Activated B cell treated with CpG ODN at 0.5 μM for 24 hours (primary cell): ENCODE measurements around the gene UQCRC1. TPM values are rescaled to one million over a fixed set of nuclear protein-coding genes. Genes with fewer than 3 reads are reported as not detected.

Source experiments
- ATAC-seq: fragments of 200-7000 bp; cut with Tn5 transposase; one replicate; pipeline ENCODE4 v1.10.0; 2021; ENCODE audit warnings: low read depth, mild to moderate bottlenecking, moderate library complexity
- CTCF ChIA-PET: fragments of 350-600 bp; sonication (Branson Sonifier 250); formaldehyde crosslinking; loops from one replicate; lab custom pipeline; 2021; ENCODE audit warnings: antibody characterized with exemption; lab: Charles Lee
- POLR2A ChIA-PET: fragments of 350-600 bp; sonication (Branson Sonifier 250); formaldehyde crosslinking; loops from one replicate; lab custom pipeline; 2021; ENCODE audit warnings: antibody characterized with exemption; lab: Charles Lee
- DNase-seq: peaks from one replicate; pipeline ENCODE4 v3.0.0; 2022
- H3K27ac Mint-ChIP-seq: one replicate; pipeline ENCODE4 v1.8.0; 2020; ENCODE audit warnings: mixed read lengths
- H3K27me3 Mint-ChIP-seq: one replicate; pipeline ENCODE4 v1.8.0; 2021; ENCODE audit warnings: mixed read lengths
- H3K36me3 Mint-ChIP-seq: one replicate; pipeline ENCODE4 v1.8.0; 2021; ENCODE audit warnings: low read depth, mixed read lengths
- H3K4me1 Mint-ChIP-seq: one replicate; pipeline ENCODE4 v1.8.0; 2021; ENCODE audit warnings: mixed read lengths
- H3K4me3 Mint-ChIP-seq: one replicate; pipeline ENCODE4 v1.8.0; 2020; ENCODE audit warnings: mild to moderate bottlenecking, mixed read lengths
- H3K9me3 Mint-ChIP-seq: one replicate; pipeline ENCODE4 v1.8.0; 2020; ENCODE audit warnings: mixed read lengths
- intact Hi-C: fragments of 100-400 bp; cut with micrococcal nuclease; formaldehyde crosslinking; loops from one replicate; pipeline ENCODE4 v1.15.1; 2024
- total RNA-seq: library from RNA; stranded (reverse); gene quantifications from 2 replicates; pipeline ENCODE4 v1.2.3, GENCODE V29; 2022
- TF ChIP-seq, protein P1 (sequence below): fragments of 200-600 bp; IDR thresholded peaks from one replicate; pipeline ENCODE4 v1.8.0; 2022; ENCODE audit warnings: antibody characterized with exemption, mild to moderate bottlenecking

Gene UQCRC1
- total RNA-seq, 1 donor from 2014 or later, result 117 TPM

DNA sequence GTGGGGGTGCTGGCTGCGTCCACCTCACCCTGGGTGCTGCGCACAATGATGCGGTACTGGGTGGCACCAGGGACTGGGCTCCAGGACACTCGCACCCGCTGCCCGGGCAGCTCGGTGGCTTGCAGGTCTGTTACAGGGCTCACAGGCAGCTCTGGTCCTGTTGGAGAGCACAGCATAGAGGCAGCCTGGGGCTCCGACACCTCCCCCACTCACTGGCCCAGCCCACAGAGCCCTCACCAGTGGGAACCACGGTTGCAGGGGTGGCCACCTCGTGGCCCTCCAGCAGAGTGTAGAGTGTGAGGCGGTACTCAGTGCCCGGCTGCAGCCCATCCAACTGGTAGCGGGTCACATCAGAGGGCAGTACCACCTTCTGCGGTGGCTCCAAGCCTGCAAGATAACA lies 18.0 kb downstream of the UQCRC1 start:
- POLR2A ChIA-PET, result no interaction called here
- DNase-seq, result no peak
- intact Hi-C loops, result no loop called here
- TF ChIP-seq, protein P1, sequence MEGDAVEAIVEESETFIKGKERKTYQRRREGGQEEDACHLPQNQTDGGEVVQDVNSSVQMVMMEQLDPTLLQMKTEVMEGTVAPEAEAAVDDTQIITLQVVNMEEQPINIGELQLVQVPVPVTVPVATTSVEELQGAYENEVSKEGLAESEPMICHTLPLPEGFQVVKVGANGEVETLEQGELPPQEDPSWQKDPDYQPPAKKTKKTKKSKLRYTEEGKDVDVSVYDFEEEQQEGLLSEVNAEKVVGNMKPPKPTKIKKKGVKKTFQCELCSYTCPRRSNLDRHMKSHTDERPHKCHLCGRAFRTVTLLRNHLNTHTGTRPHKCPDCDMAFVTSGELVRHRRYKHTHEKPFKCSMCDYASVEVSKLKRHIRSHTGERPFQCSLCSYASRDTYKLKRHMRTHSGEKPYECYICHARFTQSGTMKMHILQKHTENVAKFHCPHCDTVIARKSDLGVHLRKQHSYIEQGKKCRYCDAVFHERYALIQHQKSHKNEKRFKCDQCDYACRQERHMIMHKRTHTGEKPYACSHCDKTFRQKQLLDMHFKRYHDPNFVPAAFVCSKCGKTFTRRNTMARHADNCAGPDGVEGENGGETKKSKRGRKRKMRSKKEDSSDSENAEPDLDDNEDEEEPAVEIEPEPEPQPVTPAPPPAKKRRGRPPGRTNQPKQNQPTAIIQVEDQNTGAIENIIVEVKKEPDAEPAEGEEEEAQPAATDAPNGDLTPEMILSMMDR, result no peak
- Mint-ChIP-seq H3K27ac (no peak overlapping the region), H3K27me3 (peaks cover 47% of the 10 kb centered on the region), H3K9me3 (no peaks in the 10 kb centered on the region), H3K36me3 (no peaks in the 10 kb centered on the region), H3K4me3 (no peak overlapping the region), H3K4me1 (peaks cover 14% of the 10 kb centered on the region)
- no peak for ATAC-seq
- CTCF ChIA-PET, result no interaction called here

DNA sequence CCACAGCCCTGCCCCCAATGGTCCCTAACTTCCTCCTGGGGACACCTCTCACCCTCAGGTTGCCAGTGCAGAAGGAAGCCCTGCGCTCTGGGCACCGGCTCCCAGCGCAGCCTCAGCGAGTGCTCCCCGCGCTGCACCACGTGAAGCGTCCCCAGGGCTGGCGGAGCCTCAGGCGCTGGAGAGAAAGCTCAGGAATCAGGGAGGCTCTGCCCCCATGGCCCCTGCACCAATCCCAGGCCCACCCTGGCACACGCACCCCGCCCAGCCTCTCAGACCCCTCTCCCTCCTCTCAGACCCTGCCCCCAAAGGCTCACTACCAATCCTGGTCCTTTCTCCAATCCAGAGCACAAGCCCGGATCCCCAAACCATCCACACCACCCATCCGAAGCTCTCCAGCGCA lies 21.2 kb downstream of the UQCRC1 start:
- ATAC-seq, result no peak
- CTCF ChIA-PET, result no interaction called here
- POLR2A ChIA-PET, result interaction anchor here (0.6 kb wide), 1 partner anchor 94 kb away, joined by 6 read pairs; no protein-coding TSS in a partner anchor
- Mint-ChIP-seq H3K36me3 (no peaks in the 10 kb centered on the region), H3K4me3 (no peak overlapping the region), H3K27ac (no peak overlapping the region), H3K9me3 (no peaks in the 10 kb centered on the region), H3K4me1 (no peaks in the 10 kb centered on the region), H3K27me3 (peaks cover 37% of the 10 kb centered on the region)
- TF ChIP-seq, protein P1, result no peak
- intact Hi-C loops, result no loop called here
- DNase-seq, result no peak

DNA sequence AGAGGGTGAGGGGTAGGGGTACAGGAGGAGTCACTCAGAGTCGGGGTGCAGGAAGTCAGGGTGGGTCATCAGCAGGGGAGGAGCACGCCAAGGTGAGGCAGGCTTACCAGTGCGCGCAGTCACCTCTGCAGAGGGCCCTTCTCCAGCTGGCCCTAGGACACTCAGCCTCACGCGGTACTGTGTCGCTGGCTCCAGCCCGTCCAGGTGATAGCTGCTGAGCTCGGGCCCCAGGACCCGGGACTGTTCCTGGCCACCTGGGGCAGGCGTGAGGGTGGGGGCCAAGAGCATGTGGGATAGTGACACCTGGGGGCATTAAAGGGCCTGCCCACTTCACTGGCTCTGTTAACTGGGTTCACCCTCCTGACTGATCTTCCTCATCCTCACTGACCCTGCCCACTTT lies 21.8 kb downstream of the UQCRC1 start:
- peaks cover 32% of the 10 kb centered on the region for H3K27me3 Mint-ChIP-seq
- TF ChIP-seq, protein P1, result no peak
- ATAC-seq (no peak), DNase-seq (no peak)
- H3K4me3 Mint-ChIP-seq, result no peak overlapping the region
- POLR2A ChIA-PET, result no interaction called here
- intact Hi-C loops, result no loop called here
- no peak overlapping the region for H3K27ac Mint-ChIP-seq
- no peaks in the 10 kb centered on the region for H3K36me3 Mint-ChIP-seq
- H3K9me3 Mint-ChIP-seq, result no peaks in the 10 kb centered on the region
- no peaks in the 10 kb centered on the region for H3K4me1 Mint-ChIP-seq
- CTCF ChIA-PET, result no interaction called here

DNA sequence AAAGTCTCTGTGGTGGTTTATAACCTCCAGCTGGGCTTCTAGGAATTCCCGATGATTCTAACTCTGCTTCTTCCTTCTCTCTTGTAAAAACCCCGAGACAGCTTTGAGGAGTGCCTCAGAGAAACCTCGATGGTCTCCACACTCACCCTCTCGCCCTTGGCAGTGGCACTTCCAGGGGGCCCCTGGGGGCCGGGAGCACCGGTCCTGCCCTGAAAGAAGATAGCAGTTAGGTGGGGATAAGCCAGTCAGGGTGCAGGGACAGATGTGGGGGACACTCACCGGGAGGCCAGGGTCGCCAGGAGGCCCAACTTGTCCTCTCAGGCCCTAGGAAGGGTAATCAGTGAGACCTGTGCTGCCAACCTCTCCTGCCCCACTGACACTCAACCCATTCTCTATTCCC lies 24.0 kb downstream of the UQCRC1 start:
- TF ChIP-seq, protein P1, result no peak
- Mint-ChIP-seq H3K9me3 (no peaks in the 10 kb centered on the region), H3K27ac (no peak overlapping the region), H3K27me3 (peaks cover 26% of the 10 kb centered on the region), H3K36me3 (no peaks in the 10 kb centered on the region), H3K4me1 (no peaks in the 10 kb centered on the region), H3K4me3 (no peak overlapping the region)
- ChIA-PET POLR2A (no interaction called here), CTCF (no interaction called here)
- intact Hi-C loops, result no loop called here
- DNase-seq, result no peak
- no peak for ATAC-seq

DNA sequence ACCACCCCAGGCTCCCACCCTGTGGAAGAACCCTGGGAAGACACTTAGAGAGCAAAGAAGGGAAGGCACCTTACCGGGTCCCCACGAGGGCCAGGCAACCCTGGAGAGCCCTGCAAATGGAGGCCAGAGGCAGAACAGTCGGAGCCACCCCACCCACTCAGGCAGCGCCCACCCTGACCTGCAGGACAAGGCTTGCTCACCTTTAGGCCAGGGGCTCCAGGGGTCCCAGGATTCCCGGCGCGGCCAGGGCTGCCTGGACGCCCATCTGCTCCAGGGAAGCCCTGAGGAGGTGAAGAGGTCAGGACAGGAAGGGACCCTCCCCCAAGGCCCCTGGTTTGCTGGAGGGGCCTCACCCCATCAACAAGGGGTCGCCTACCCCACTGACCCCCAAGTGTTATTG lies 24.6 kb downstream of the UQCRC1 start:
- Mint-ChIP-seq H3K9me3 (no peaks in the 10 kb centered on the region), H3K4me1 (no peaks in the 10 kb centered on the region), H3K27ac (no peak overlapping the region), H3K36me3 (no peaks in the 10 kb centered on the region), H3K4me3 (no peak overlapping the region), H3K27me3 (peaks cover 25% of the 10 kb centered on the region)
- no peak for DNase-seq
- CTCF ChIA-PET, result no interaction called here
- intact Hi-C loops, result no loop called here
- POLR2A ChIA-PET, result interaction anchor here (0.6 kb wide), 1 partner anchor 1384 kb away, joined by 6 read pairs; no protein-coding TSS in a partner anchor
- TF ChIP-seq, protein P1, result no peak
- ATAC-seq, result no peak
